ENCODE results near the gene TAS2R14. TPM values are rescaled to one million over a fixed set of nuclear protein-coding genes. Genes with fewer than 3 reads are reported as not detected.

Gene TAS2R14
- total and polyA plus RNA-seq, 2 donors (not counting 3 experiments of a cell fraction or from before 2014, with no cell fraction given) = 0.91 to 4.2 TPM

DNA sequence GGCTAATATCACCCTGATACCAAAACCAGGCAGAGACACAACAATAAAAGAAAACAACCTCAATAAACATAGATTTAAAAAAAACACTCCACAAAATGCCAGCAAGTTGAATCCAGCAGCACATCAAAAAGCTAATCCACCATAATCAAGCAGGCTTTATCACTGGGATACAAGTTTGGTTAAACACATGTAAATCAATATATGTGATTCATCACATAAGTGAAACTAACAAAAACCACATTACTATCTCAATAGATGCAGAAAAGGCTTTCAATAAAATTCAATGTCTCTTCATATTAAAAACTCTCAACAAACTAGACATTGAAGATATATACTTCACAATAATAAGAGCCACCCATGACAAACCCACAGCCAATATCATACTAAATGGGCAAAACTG, 17.0 kb upstream of the TAS2R14 start:
- Histone ChIP-seq H3K36me3 (ENCODE audit: control insufficient read depth in 2 of 2, extremely low read depth in 1 of 2, insufficient read depth in 2 of 2, low read length in 2 of 2) (no peaks in the 10 kb centered on the region), H3K79me2 (ENCODE audit: control insufficient read depth, insufficient read depth, low read length) (no peaks in the 10 kb centered on the region), H3K4me1 (ENCODE audit: control insufficient read depth, extremely low read depth, insufficient read depth, low read length) (no peaks in the 10 kb centered on the region), H2AFZ (ENCODE audit: low read depth, low read length) (no peak overlapping the region), H3K9me1 (replicated peaks; ENCODE audit: control insufficient read depth, extremely low read depth, insufficient read depth, low read length) (no peaks in the 10 kb centered on the region), H3K4me3 (replicated peaks in 1 of 3; ENCODE audit: insufficient read depth in 1 of 3, low read depth in 1 of 3, low read length in 3 of 3) (no peak overlapping the region), H3K9ac (replicated peaks; ENCODE audit: extremely low read depth, insufficient read depth, low read length) (no peak overlapping the region), H3K9me3 (replicated peaks; ENCODE audit: control insufficient read depth, insufficient read depth, low read length) (no peaks in the 10 kb centered on the region), H3K27me3 (ENCODE audit: control insufficient read depth in 2 of 2, insufficient read depth in 2 of 2, low read length in 2 of 2) (no peaks in the 10 kb centered on the region), H3K4me2 (ENCODE audit: insufficient read depth, low read length) (no peak overlapping the region), H4K20me1 (replicated peaks; ENCODE audit: control insufficient read depth, extremely low read depth, insufficient read depth, low read length) (no peaks in the 10 kb centered on the region), H3K27ac (ENCODE audit: insufficient read depth, low read depth, low read length) (no peak overlapping the region)
- TF ChIP-seq GATA2 (IDR thresholded peaks at IDR 0.05; ENCODE audit: insufficient read depth, insufficient read length, low read depth, low read length) (no peak), FOS (IDR thresholded peaks at IDR 0.05; ENCODE audit: borderline replicate concordance, insufficient read depth, low read length) (no peak), MYC (IDR thresholded peaks at IDR 0.05; ENCODE audit: low read depth, low read length) (no peak), POLR2A (IDR thresholded peaks at IDR 0.05; ENCODE audit: low read depth, low read length) (no peak), EZH2 (IDR thresholded peaks at IDR 0.05; ENCODE audit: borderline replicate concordance, low read depth, low read length, severe bottlenecking) (no peak), POLR2AphosphoS5 (IDR thresholded peaks at IDR 0.05; ENCODE audit: insufficient read depth, low read depth, low read length) (no peak), JUN (IDR thresholded peaks at IDR 0.05; ENCODE audit: borderline replicate concordance, insufficient read depth, insufficient read length, low read depth) (no peak)
- TF ChIP-seq, protein P1, sequence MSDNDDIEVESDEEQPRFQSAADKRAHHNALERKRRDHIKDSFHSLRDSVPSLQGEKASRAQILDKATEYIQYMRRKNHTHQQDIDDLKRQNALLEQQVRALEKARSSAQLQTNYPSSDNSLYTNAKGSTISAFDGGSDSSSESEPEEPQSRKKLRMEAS (IDR thresholded peaks at IDR 0.05; ENCODE audit: insufficient read depth, insufficient read length) = no peak
- TF ChIP-seq, protein P2, sequence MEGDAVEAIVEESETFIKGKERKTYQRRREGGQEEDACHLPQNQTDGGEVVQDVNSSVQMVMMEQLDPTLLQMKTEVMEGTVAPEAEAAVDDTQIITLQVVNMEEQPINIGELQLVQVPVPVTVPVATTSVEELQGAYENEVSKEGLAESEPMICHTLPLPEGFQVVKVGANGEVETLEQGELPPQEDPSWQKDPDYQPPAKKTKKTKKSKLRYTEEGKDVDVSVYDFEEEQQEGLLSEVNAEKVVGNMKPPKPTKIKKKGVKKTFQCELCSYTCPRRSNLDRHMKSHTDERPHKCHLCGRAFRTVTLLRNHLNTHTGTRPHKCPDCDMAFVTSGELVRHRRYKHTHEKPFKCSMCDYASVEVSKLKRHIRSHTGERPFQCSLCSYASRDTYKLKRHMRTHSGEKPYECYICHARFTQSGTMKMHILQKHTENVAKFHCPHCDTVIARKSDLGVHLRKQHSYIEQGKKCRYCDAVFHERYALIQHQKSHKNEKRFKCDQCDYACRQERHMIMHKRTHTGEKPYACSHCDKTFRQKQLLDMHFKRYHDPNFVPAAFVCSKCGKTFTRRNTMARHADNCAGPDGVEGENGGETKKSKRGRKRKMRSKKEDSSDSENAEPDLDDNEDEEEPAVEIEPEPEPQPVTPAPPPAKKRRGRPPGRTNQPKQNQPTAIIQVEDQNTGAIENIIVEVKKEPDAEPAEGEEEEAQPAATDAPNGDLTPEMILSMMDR (IDR thresholded peaks at IDR 0.05; ENCODE audit: extremely low read depth in 1 of 2, insufficient read depth in 1 of 2, low read depth in 1 of 2, low read length in 2 of 2) = no peak
- ChIA-PET CTCF (no interaction called here), POLR2A (no interaction called here)
- intact Hi-C loops (cut with micrococcal nuclease) = no loop called here
- FAIRE-seq (no peak), DNase-seq (ENCODE audit: low read depth, low spot score) (no peak)
- dilution Hi-C loops (cut with MboI; ENCODE audit: extremely low pct_ligation_motif_present, low sequenced_read_pairs) = no loop called here
- no TSS peak for BruUV-seq (replicated peaks)
